Breast epithelium (tissue), 4 donors: Measurements from ENCODE around the gene SEC23IP. TPM values are rescaled to one million over a fixed set of nuclear protein-coding genes. Genes with fewer than 3 reads are reported as not detected.

Experiments
- DNase-seq, 2 donors: peaks; one replicate each; pipeline ENCODE4 v3.0.0-alpha.2; 2019; ENCODE audit warnings: low spot score in 2 of 2
- H3K27ac ChIP-seq, 2 donors: fragments of 200-600 bp; sonication (generic) in 1 of 2; one replicate each; pipeline ENCODE4 v1.5.1; 2016 to 2019; ENCODE audit warnings: mild to moderate bottlenecking in 1 of 2
- H3K27me3 ChIP-seq, 2 donors: fragments of 200-600 bp; sonication (generic) in 1 of 2; one replicate each; pipeline versions ENCODE4 v1.5.1 to v1.6.0; 2017 to 2019; ENCODE audit warnings: control low read depth in 1 of 2, mild to moderate bottlenecking in 1 of 2
- H3K36me3 ChIP-seq: fragments of 200-600 bp; one replicate; pipeline ENCODE4 v1.5.1; 2019
- H3K4me1 ChIP-seq, 2 donors: fragments of 200-600 bp; sonication (generic); one replicate each; pipeline ENCODE4 v1.5.1; 2016 to 2019; ENCODE audit warnings: control low read depth in 1 of 2
- H3K4me3 ChIP-seq, 3 donors: fragments of 200-600 bp; sonication (generic); 1 replicate in 2 of 3; 2 replicates in 1 of 3; pipeline ENCODE4 v1.5.1; 2016 to 2019; ENCODE audit warnings: mild to moderate bottlenecking in 3 of 3, moderate library complexity in 2 of 3
- H3K9me3 ChIP-seq, 2 donors: fragments of 200-600 bp; sonication (generic) in 1 of 2; one replicate each; pipeline ENCODE4 v1.5.1; 2016 to 2019; ENCODE audit warnings: control low read depth in 1 of 2
- POLR2A ChIP-seq: fragments of 450-650 bp; IDR thresholded peaks from one replicate; pipeline ENCODE4 v1.6.1; 2016; ENCODE audit warnings: antibody characterized with exemption, mild to moderate bottlenecking, moderate library complexity
- POLR2AphosphoS5 ChIP-seq, 3 donors: sonication (generic); formaldehyde crosslinking; IDR thresholded peaks; one replicate each; pipeline ENCODE4 v1.6.1; 2017; ENCODE audit warnings: antibody characterized with exemption in 3 of 3
- intact Hi-C: fragments of 100-400 bp; cut with DNase I; formaldehyde crosslinking; loops from one replicate; pipeline ENCODE4 v1.15.1; 2023; ENCODE audit warnings: low total_unique reads
- total RNA-seq, 3 donors: library from RNA; depleted of rRNA; stranded (reverse); fragments of >200 nt; gene quantifications; one replicate each; pipeline ENCODE4 v1.1.0, GENCODE V29; 2016
- TF ChIP-seq, protein P1 (sequence below), 3 donors: fragments of 450-650 bp; IDR thresholded peaks; one replicate each; pipeline ENCODE4 v1.5.1; 2016 to 2017; ENCODE audit warnings: antibody characterized with exemption in 3 of 3, mild to moderate bottlenecking in 3 of 3, moderate library complexity in 3 of 3

SEC23IP gene
- total RNA-seq, 3 donors from 2014 or later: 19.9 to 35.0 (median 25.9) TPM

- Histone ChIP-seq H3K27me3 (no peaks in the 10 kb centered on the region), H3K36me3 (peaks cover 4% of the 10 kb centered on the region), H3K4me3 (no peak overlapping the region), H3K27ac (no peak overlapping the region), H3K9me3 (no peaks in the 10 kb centered on the region), H3K4me1 (no peaks in the 10 kb centered on the region)
- no peak for DNase-seq
- TF ChIP-seq POLR2AphosphoS5 (IDR thresholded peaks at IDR 0.05) (no peak), POLR2A (no peak)
- TF ChIP-seq, protein P1, sequence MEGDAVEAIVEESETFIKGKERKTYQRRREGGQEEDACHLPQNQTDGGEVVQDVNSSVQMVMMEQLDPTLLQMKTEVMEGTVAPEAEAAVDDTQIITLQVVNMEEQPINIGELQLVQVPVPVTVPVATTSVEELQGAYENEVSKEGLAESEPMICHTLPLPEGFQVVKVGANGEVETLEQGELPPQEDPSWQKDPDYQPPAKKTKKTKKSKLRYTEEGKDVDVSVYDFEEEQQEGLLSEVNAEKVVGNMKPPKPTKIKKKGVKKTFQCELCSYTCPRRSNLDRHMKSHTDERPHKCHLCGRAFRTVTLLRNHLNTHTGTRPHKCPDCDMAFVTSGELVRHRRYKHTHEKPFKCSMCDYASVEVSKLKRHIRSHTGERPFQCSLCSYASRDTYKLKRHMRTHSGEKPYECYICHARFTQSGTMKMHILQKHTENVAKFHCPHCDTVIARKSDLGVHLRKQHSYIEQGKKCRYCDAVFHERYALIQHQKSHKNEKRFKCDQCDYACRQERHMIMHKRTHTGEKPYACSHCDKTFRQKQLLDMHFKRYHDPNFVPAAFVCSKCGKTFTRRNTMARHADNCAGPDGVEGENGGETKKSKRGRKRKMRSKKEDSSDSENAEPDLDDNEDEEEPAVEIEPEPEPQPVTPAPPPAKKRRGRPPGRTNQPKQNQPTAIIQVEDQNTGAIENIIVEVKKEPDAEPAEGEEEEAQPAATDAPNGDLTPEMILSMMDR (IDR thresholded peaks at IDR 0.05): no peak
- intact Hi-C loops: no loop called here
Observed at GRCh38 chr10:119919826-119920225, 27.3 kb downstream of the SEC23IP start.

GRCh38 chr10:119928411-119928810 lies 35.9 kb downstream of the SEC23IP start:
- Histone ChIP-seq H3K4me1 (no peaks in the 10 kb centered on the region), H3K36me3 (peaks cover 5% of the 10 kb centered on the region), H3K9me3 (no peaks in the 10 kb centered on the region), H3K27me3 (no peaks in the 10 kb centered on the region), H3K4me3 (no peak overlapping the region), H3K27ac (no peak overlapping the region)
- intact Hi-C loops: no loop called here
- DNase-seq: no peak
- TF ChIP-seq, protein P1 (IDR thresholded peaks at IDR 0.05): no peak
- TF ChIP-seq POLR2AphosphoS5 (IDR thresholded peaks at IDR 0.05): no peak
- TF ChIP-seq POLR2A: no peak

DNA sequence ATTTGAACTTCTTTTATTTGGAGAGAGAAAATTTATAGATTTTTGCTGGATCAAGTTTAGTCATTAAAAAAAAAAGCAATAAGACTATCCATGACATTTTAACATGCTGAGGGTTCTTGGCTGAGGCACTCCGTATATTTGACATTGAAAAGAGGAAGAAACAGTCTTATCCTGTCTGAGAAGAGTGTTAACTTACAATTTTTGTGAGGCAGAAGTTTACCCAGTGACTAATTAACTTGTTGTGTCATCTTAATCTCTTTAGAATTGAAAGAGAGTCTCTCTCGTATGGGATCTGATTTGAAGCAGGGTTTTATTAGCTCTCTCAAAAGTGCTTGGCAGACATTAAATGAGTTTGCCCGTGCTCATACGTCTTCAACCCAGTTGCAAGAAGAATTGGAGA lies 39.3 kb downstream of the SEC23IP start:
- Histone ChIP-seq H3K36me3 (peaks cover 5% of the 10 kb centered on the region), H3K27ac (no peak overlapping the region), H3K4me3 (no peak overlapping the region), H3K9me3 (no peaks in the 10 kb centered on the region), H3K27me3 (no peaks in the 10 kb centered on the region), H3K4me1 (no peaks in the 10 kb centered on the region)
- intact Hi-C loops: no loop called here
- no peak for DNase-seq
- TF ChIP-seq, protein P1 (IDR thresholded peaks at IDR 0.05): no peak
- TF ChIP-seq POLR2AphosphoS5 (IDR thresholded peaks at IDR 0.05) (no peak), POLR2A (no peak)

- peaks cover 5% of the 10 kb centered on the region for H3K36me3 ChIP-seq
- no peaks in the 10 kb centered on the region for H3K9me3 ChIP-seq
- H3K4me3 ChIP-seq: no peak overlapping the region
- H3K27ac ChIP-seq: no peak overlapping the region
- H3K4me1 ChIP-seq: no peaks in the 10 kb centered on the region
- TF ChIP-seq POLR2AphosphoS5 (IDR thresholded peaks at IDR 0.05): no peak
- no peak for TF ChIP-seq POLR2A
- TF ChIP-seq, protein P1 (IDR thresholded peaks at IDR 0.05): no peak
- H3K27me3 ChIP-seq: no peaks in the 10 kb centered on the region
- intact Hi-C loops: no loop called here
- no peak for DNase-seq
Observed at GRCh38 chr10:119932631-119933030, 40.1 kb downstream of the SEC23IP start.

GRCh38 chr10:119933179-119933578 lies 40.6 kb downstream of the SEC23IP start:
- Histone ChIP-seq H3K36me3 (peaks cover 2% of the 10 kb centered on the region), H3K4me1 (no peaks in the 10 kb centered on the region)

More at GRCh38 chr10:119933179-119933578, 40.6 kb downstream of the SEC23IP start:
- H3K27ac ChIP-seq: no peak overlapping the region
- H3K9me3 ChIP-seq: no peaks in the 10 kb centered on the region
- no peak for DNase-seq
- H3K27me3 ChIP-seq: no peaks in the 10 kb centered on the region
- no peak overlapping the region for H3K4me3 ChIP-seq
- intact Hi-C loops: no loop called here
- TF ChIP-seq POLR2A: no peak
- TF ChIP-seq, protein P1 (IDR thresholded peaks at IDR 0.05): no peak
- no peak for TF ChIP-seq POLR2AphosphoS5 (IDR thresholded peaks at IDR 0.05)
